H1 (cell line): ENCODE data around the gene KRT1. TPM values are rescaled to one million over a fixed set of nuclear protein-coding genes. Genes with fewer than 3 reads are reported as not detected.

ENCODE experiments used
- CTCF ChIA-PET: fragments of 300-600 bp; sonication (Branson Sonifier 250); formaldehyde crosslinking; loops from one replicate; lab custom pipeline; 2021; ENCODE audit not compliant: partially characterized antibody; lab: Charles Lee
- POLR2A ChIA-PET: fragments of 300-600 bp; sonication (Branson Sonifier 250); formaldehyde crosslinking; loops from one replicate; lab custom pipeline; 2021; ENCODE audit warnings: inconsistent platforms; ENCODE audit not compliant: partially characterized antibody; lab: Charles Lee
- DNase-seq, 2 experiments: peaks; one replicate each; pipeline versions ENCODE4 v3.0.0 to v3.0.0-alpha.2; 2010 to 2022; ENCODE audit warnings: low spot score in 2 of 2, low read depth in 1 of 2, mixed read lengths in 1 of 2
- FAIRE-seq: peaks from 2 replicates; lab custom pipeline; 2011; peaks lifted over from hg19 to GRCh38; lab: Jason Lieb, UNC
- H2AFZ ChIP-seq: 2 replicates; pipeline ENCODE4 v1.8.1; 2012; ENCODE audit warnings: low read length, inconsistent platforms
- H2AK5ac ChIP-seq: 2 replicates; pipeline ENCODE4 v1.6.1; 2013; ENCODE audit warnings: low read depth, low read length
- H2BK120ac ChIP-seq: replicated peaks from 2 replicates; pipeline ENCODE3; 2013; ENCODE audit warnings: low read depth, low read length, inconsistent platforms
- H2BK12ac ChIP-seq: 2 replicates; pipeline ENCODE4 v1.6.1; 2013; ENCODE audit warnings: low read depth, low read length
- H2BK15ac ChIP-seq: 2 replicates; pipeline ENCODE4 v1.6.1; 2013; ENCODE audit warnings: low read length
- H2BK20ac ChIP-seq: 2 replicates; pipeline ENCODE4 v1.6.1; 2013; ENCODE audit warnings: low read length
- H2BK5ac ChIP-seq: 2 replicates; pipeline ENCODE4 v1.6.1; 2013; ENCODE audit warnings: low read depth, low read length
- H3K14ac ChIP-seq: 2 replicates; pipeline ENCODE4 v1.6.1; 2013; ENCODE audit warnings: inconsistent platforms; ENCODE audit not compliant: insufficient read length
- H3K18ac ChIP-seq: 2 replicates; pipeline ENCODE4 v1.6.1; 2013; ENCODE audit warnings: low read length; ENCODE audit errors: extremely low read depth
- H3K23ac ChIP-seq: 2 replicates; pipeline ENCODE4 v1.6.1; 2013; ENCODE audit warnings: inconsistent platforms; ENCODE audit not compliant: insufficient read length
- H3K23me2 ChIP-seq: 2 replicates; pipeline ENCODE4 v1.6.1; 2013; ENCODE audit warnings: low read depth, low read length
- H3K27ac ChIP-seq: 2 replicates; pipeline ENCODE4 v1.6.1; 2011; ENCODE audit warnings: low read depth, low read length, inconsistent platforms
- H3K27me3 ChIP-seq, 4 experiments: replicated peaks in 1 of 4; 1 replicate in 1 of 4; 2 replicates in 3 of 4; pipeline versions ENCODE4 v1.6.1 to v1.8.1; 2011 to 2013; ENCODE audit warnings: low read length in 3 of 4, mild to moderate bottlenecking in 3 of 4, inconsistent platforms in 2 of 4, mixed read lengths in 2 of 4, moderate library complexity in 1 of 4; ENCODE audit not compliant: control insufficient read depth in 3 of 4, insufficient read depth in 3 of 4; ENCODE audit errors: extremely low read depth in 1 of 4
- H3K36me3 ChIP-seq, 4 experiments: 2 replicates each; pipeline versions ENCODE4 v1.6.1 to v1.8.1; 2011 to 2013; ENCODE audit warnings: mild to moderate bottlenecking in 4 of 4, low read length in 3 of 4, moderate library complexity in 2 of 4, control low read depth in 1 of 4, inconsistent platforms in 1 of 4; ENCODE audit not compliant: insufficient read depth in 4 of 4, control insufficient read depth in 2 of 4
- H3K4ac ChIP-seq: replicated peaks from 2 replicates; pipeline ENCODE3; 2013; ENCODE audit warnings: low read length, low read depth, mixed read lengths, inconsistent platforms; ENCODE audit not compliant: insufficient read length
- H3K4me1 ChIP-seq, 4 experiments: replicated peaks in 1 of 4; 1 replicate in 1 of 4; 2 replicates in 3 of 4; pipeline versions ENCODE4 v1.6.1 to v1.8.1; 2011 to 2013; ENCODE audit warnings: low read length in 3 of 4, inconsistent platforms in 2 of 4, mixed read lengths in 1 of 4; ENCODE audit not compliant: insufficient read depth in 4 of 4, control insufficient read depth in 3 of 4
- H3K4me2 ChIP-seq, 2 experiments: 2 replicates each; pipeline versions ENCODE4 v1.6.1 to v1.8.1; 2011 to 2013; ENCODE audit warnings: low read depth in 2 of 2, low read length in 2 of 2, control low read depth in 1 of 2, inconsistent platforms in 1 of 2, mild to moderate bottlenecking in 1 of 2; ENCODE audit not compliant: insufficient read depth in 1 of 2
- H3K4me3 ChIP-seq, 4 experiments: fragments of 200-600, 300-600 bp in 1 of 4; sonication (generic), shearing (Covaris generic), sonication (Bioruptor Twin) in 1 of 4; 2 replicates each; pipeline versions ENCODE4 v1.5.1 to v1.8.1; 2011 to 2016; ENCODE audit warnings: low read length in 4 of 4, low read depth in 3 of 4, control low read depth in 2 of 4, inconsistent platforms in 2 of 4, mild to moderate bottlenecking in 2 of 4, mixed read lengths in 1 of 4, moderate library complexity in 1 of 4; ENCODE audit not compliant: insufficient read depth in 2 of 4; ENCODE audit errors: extremely low read depth in 1 of 4
- H3K56ac ChIP-seq: replicated peaks from 2 replicates; pipeline ENCODE3; 2013; ENCODE audit warnings: low read depth, mild to moderate bottlenecking, mixed read lengths, low read length, inconsistent platforms; ENCODE audit not compliant: insufficient read length
- H3K79me1 ChIP-seq: 2 replicates; pipeline ENCODE4 v1.6.1; 2013; ENCODE audit warnings: low read depth, low read length, control low read depth
- H3K79me2 ChIP-seq, 2 experiments: 2 replicates each; pipeline versions ENCODE4 v1.6.1 to v1.8.1; 2012 to 2013; ENCODE audit warnings: low read length in 2 of 2, mild to moderate bottlenecking in 2 of 2, inconsistent platforms in 1 of 2; ENCODE audit not compliant: insufficient read depth in 2 of 2, control insufficient read depth in 1 of 2
- H3K9ac ChIP-seq, 4 experiments: replicated peaks in 1 of 4; 1 replicate in 1 of 4; 2 replicates in 3 of 4; pipeline versions ENCODE4 v1.6.1 to v1.8.1; 2011 to 2013; ENCODE audit warnings: low read depth in 3 of 4, low read length in 3 of 4, control low read depth in 2 of 4, mild to moderate bottlenecking in 2 of 4, moderate library complexity in 2 of 4, inconsistent platforms in 1 of 4; ENCODE audit errors: extremely low read depth in 1 of 4
- H3K9me3 ChIP-seq, 2 experiments: 2 replicates each; pipeline versions ENCODE4 v1.6.1 to v1.8.1; 2012 to 2013; ENCODE audit warnings: mild to moderate bottlenecking in 2 of 2, moderate library complexity in 2 of 2, control low read depth in 1 of 2, inconsistent platforms in 1 of 2, low read depth in 1 of 2, low read length in 1 of 2, mixed read lengths in 1 of 2; ENCODE audit not compliant: insufficient read depth in 2 of 2
- H4K20me1 ChIP-seq, 2 experiments: replicated peaks in 1 of 2; 2 replicates each; pipeline versions ENCODE3 to v1.8.1; 2011 to 2013; ENCODE audit warnings: inconsistent platforms in 2 of 2, low read length in 2 of 2, mild to moderate bottlenecking in 1 of 2; ENCODE audit not compliant: insufficient read depth in 2 of 2, control insufficient read depth in 1 of 2
- H4K5ac ChIP-seq: 2 replicates; pipeline ENCODE4 v1.6.1; 2013; ENCODE audit warnings: low read length, low read depth, mixed read lengths, inconsistent platforms; ENCODE audit not compliant: insufficient read length
- H4K8ac ChIP-seq: 2 replicates; pipeline ENCODE4 v1.8.0; 2013; ENCODE audit warnings: mild to moderate bottlenecking, moderate library complexity, low read length, inconsistent platforms; ENCODE audit not compliant: insufficient read depth; ENCODE audit errors: extremely low read depth
- H4K91ac ChIP-seq: replicated peaks from 2 replicates; pipeline ENCODE3; 2013; ENCODE audit warnings: low read length, mixed read lengths, inconsistent platforms; ENCODE audit not compliant: insufficient read length
- CHD1 ChIP-seq: IDR thresholded peaks from 2 replicates; pipeline ENCODE4 v1.6.1; 2012; ENCODE audit warnings: low read depth, low read length, improper control_type of control experiment
- JUND ChIP-seq: IDR thresholded peaks from 2 replicates; pipeline ENCODE4 v1.6.1; 2011; ENCODE audit warnings: mild to moderate bottlenecking, improper control_type of control experiment, low read length
- KDM4A ChIP-seq: IDR thresholded peaks from one replicate; pipeline ENCODE4 v1.7.1; 2012; ENCODE audit warnings: low read depth, mild to moderate bottlenecking, moderate library complexity, low read length, inconsistent platforms; ENCODE audit not compliant: severe bottlenecking
- KDM5A ChIP-seq: fragments of 200-600 bp; IDR thresholded peaks from 2 replicates; pipeline ENCODE4 v1.7.1; 2012; ENCODE audit warnings: mild to moderate bottlenecking, low read length, inconsistent platforms, mixed read lengths
- MAFK ChIP-seq: IDR thresholded peaks from 2 replicates; pipeline ENCODE4 v1.6.1; 2012; ENCODE audit warnings: low read depth, mild to moderate bottlenecking, improper control_type of control experiment, low read length
- POU5F1 ChIP-seq: IDR thresholded peaks from 2 replicates; pipeline ENCODE4 v1.6.1; 2011; ENCODE audit warnings: low read depth, mild to moderate bottlenecking, low read length, moderate library complexity
- RXRA ChIP-seq: IDR thresholded peaks from 2 replicates; pipeline ENCODE4 v1.6.1; 2011; ENCODE audit warnings: low read depth, mild to moderate bottlenecking, low read length, moderate library complexity; ENCODE audit not compliant: insufficient read depth
- SIX5 ChIP-seq: IDR thresholded peaks from 2 replicates; pipeline ENCODE4 v1.6.1; 2011; ENCODE audit warnings: mild to moderate bottlenecking, low read depth, low read length
- WGBS, 2 experiments: shearing (Covaris generic) in 1 of 2; methylation state at CpG; one replicate each; pipeline versions ENCODE4 v1.1.6 to v1.1.7; 2013 to 2015; ENCODE audit warnings: low lambda C conversion rate in 2 of 2, mixed read lengths in 2 of 2, inconsistent platforms in 1 of 2, low coverage in 1 of 2, missing lambda C conversion rate in 1 of 2; ENCODE audit not compliant: insufficient replicate concordance in 2 of 2, insufficient coverage in 1 of 2, insufficient read length in 1 of 2; ENCODE audit errors: extremely low coverage in 1 of 2, missing lambda C conversion rate in 1 of 2; 5-methylcytosine and 5-hydroxymethylcytosine counted together
- polyA plus RNA-seq, 7 experiments: library from polyadenylated mRNA; depleted of rRNA in 3 of 7; stranded (reverse) in 5 of 7; unstranded in 2 of 7; fragments of >200 nt in 5 of 7; fragments of 200-250 nt in 2 of 7; gene quantifications; 1 replicate in 5 of 7; 2 replicates in 1 of 7; 4 replicates in 1 of 7; pipeline versions ENCODE4 v1.2.1 to v1.2.3, GENCODE V29; 2011 to 2013; ENCODE audit warnings: missing spikeins in 2 of 7, mixed read lengths in 2 of 7
- total RNA-seq: library from RNA; stranded (reverse); fragmentation: NEBNext Ultra II Directional; extraction: Animal tissue kit (Norgen Biotek cat#: 25700); gene quantifications from 2 replicates; pipeline ENCODE4 v1.2.1, GENCODE V29; 2021

KRT1 gene
- total and polyA plus RNA-seq, 2 of the 8 experiments (the other 6 are each of a cell fraction or from before 2014, with no cell fraction given) = not detected

DNA sequence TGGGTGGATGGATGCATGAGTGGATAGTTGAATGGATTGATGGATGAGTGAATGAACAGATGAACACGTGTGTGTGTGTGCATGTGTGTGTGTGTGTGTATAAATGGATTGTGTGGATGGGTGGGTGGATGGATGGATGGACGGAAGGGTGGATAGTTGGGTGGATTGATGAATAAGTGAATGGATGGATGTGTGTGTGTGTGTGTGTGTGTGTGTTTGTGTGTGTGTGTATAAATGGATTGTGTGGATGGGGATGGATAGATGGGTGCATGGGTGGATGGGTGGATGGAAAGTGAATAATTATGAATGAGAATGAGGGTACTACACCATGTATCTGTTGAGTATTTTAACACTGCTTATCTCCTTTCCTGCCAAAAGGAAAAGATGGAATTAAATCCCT is 22.1 kb upstream of the KRT1 start:
- Histone ChIP-seq H3K27ac (no peak overlapping the region), H3K14ac (no peak overlapping the region), H2BK120ac (no peak overlapping the region), H3K9ac (no peak overlapping the region), H3K79me1 (no peaks in the 10 kb centered on the region; the same call in 1 of the 2 replicates), H3K4me1 (no peaks in the 10 kb centered on the region; a peak in 1 of 7 replicates), H4K8ac (no peak overlapping the region), H3K4ac (no peak overlapping the region), H3K27me3 (no peaks in the 10 kb centered on the region; a peak in 1 of 7 replicates), H2AFZ (no peak overlapping the region), H4K91ac (no peak overlapping the region), H3K4me3 (no peak overlapping the region), H4K20me1 (no peaks in the 10 kb centered on the region), H3K56ac (peak overlapping the region; percentile 96), H2BK20ac (no peak overlapping the region), H2BK5ac (no peak overlapping the region), H2BK15ac (no peak overlapping the region), H3K9me3 (no peaks in the 10 kb centered on the region), H3K79me2 (no peaks in the 10 kb centered on the region), H3K4me2 (no peak overlapping the region), H2BK12ac (no peak overlapping the region), H3K36me3 (no peaks in the 10 kb centered on the region), H3K23me2 (peaks cover 4% of the 10 kb centered on the region; the same call in 1 of the 2 replicates), H4K5ac (no peak overlapping the region), H2AK5ac (no peak overlapping the region), H3K23ac (no peak overlapping the region), H3K18ac (no peak overlapping the region)
- FAIRE-seq = no peak
- ChIA-PET POLR2A (no interaction called here), CTCF (interaction anchor here (1.2 to 1.4 kb wide), 2 partner anchors 13 to 163 kb away, joined by 3 read pairs; no protein-coding TSS in a partner anchor)
- DNase-seq = no peak
- 92 to 100% methylated on average over 1 to 2 of the region's 2 CpGs for WGBS, 2 experiments
- TF ChIP-seq JUND (no peak), POU5F1 (no peak), KDM5A (no peak), KDM4A (no peak), CHD1 (no peak), MAFK (no peak), SIX5 (no peak), RXRA (no peak)
